22Rv1 (cell line): ENCODE measurements around the gene FZD10.

Experiments used
- ZFX ChIP-seq: fragments of 450-650 bp; IDR thresholded peaks from 2 replicates; pipeline ENCODE4 v1.6.1; 2017; ENCODE audit warnings: antibody characterized with exemption, borderline replicate concordance
- TF ChIP-seq, protein P1 (sequence below): fragments of 450-650 bp; IDR thresholded peaks from 2 replicates; pipeline ENCODE4 v1.5.1; 2017; ENCODE audit warnings: mild to moderate bottlenecking

DNA sequence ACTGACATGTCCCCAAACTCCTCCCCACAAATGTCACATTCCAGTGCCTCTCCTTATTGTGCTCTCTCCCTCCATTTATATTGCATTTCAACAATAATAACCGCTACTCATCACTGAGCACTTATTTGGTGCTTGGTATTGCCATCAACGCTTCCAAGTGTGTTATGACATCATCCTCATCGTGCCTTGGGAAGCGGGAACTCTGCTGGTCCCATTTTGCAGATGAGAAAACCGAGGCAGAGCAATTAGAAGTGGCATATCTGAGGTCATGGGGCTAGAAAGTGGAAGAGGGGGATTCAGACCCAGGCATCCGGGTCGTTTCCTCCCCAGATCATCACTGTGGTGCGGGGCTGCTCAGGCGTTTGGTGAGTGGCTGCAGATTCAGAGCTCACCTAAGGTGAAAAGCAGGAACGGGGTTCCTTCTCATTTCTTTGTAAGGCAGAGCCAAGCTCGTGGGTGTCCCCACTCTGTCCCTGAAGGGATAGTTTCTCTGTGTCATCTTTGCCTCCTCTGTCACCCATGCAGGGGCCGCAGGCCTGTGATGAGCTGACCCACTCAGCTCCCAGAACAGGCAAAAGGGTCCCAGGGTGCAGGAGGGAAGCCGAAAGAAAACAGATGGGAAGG, 5.5 kb upstream of the FZD10 start:
- TF ChIP-seq, protein P1, sequence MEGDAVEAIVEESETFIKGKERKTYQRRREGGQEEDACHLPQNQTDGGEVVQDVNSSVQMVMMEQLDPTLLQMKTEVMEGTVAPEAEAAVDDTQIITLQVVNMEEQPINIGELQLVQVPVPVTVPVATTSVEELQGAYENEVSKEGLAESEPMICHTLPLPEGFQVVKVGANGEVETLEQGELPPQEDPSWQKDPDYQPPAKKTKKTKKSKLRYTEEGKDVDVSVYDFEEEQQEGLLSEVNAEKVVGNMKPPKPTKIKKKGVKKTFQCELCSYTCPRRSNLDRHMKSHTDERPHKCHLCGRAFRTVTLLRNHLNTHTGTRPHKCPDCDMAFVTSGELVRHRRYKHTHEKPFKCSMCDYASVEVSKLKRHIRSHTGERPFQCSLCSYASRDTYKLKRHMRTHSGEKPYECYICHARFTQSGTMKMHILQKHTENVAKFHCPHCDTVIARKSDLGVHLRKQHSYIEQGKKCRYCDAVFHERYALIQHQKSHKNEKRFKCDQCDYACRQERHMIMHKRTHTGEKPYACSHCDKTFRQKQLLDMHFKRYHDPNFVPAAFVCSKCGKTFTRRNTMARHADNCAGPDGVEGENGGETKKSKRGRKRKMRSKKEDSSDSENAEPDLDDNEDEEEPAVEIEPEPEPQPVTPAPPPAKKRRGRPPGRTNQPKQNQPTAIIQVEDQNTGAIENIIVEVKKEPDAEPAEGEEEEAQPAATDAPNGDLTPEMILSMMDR: no peak
- TF ChIP-seq ZFX: no peak
